Smooth muscle cell (in vitro differentiated cells): Measurements from ENCODE around the gene REG1A. TPM values are rescaled to one million over a fixed set of nuclear protein-coding genes. Genes with fewer than 3 reads are reported as not detected.

Experiments used
- DNase-seq: peaks from one replicate; lab custom pipeline; 2025; ENCODE audit not compliant: unreplicated experiment; lab: John Stamatoyannopoulos, UW
- H2AFZ ChIP-seq: fragments of 200-600 bp; sonication (generic); 2 replicates; pipeline ENCODE4 v1.6.0; 2016; ENCODE audit warnings: antibody characterized with exemption, low read depth, mild to moderate bottlenecking
- H3F3A ChIP-seq: fragments of 200-600 bp; sonication (generic); 2 replicates; pipeline ENCODE4 v1.6.0; 2017; ENCODE audit warnings: antibody characterized with exemption, low read depth
- H3K27ac ChIP-seq: fragments of 200-600 bp; sonication (generic); 2 replicates; pipeline ENCODE4 v1.5.1; 2016; ENCODE audit warnings: low read depth, mild to moderate bottlenecking
- H3K27me3 ChIP-seq: fragments of 200-600 bp; sonication (generic); 2 replicates; pipeline ENCODE4 v1.6.1; 2016; ENCODE audit warnings: low read depth, mild to moderate bottlenecking
- H3K36me3 ChIP-seq: fragments of 200-600 bp; sonication (generic); 2 replicates; pipeline ENCODE4 v1.5.1; 2016; ENCODE audit warnings: low read depth
- H3K4me1 ChIP-seq: fragments of 200-600 bp; sonication (generic); 2 replicates; pipeline ENCODE4 v1.5.1; 2016; ENCODE audit warnings: low read depth
- H3K4me2 ChIP-seq: fragments of 200-600 bp; sonication (generic); 2 replicates; pipeline ENCODE4 v1.6.0; 2016; ENCODE audit warnings: mild to moderate bottlenecking
- H3K4me3 ChIP-seq: fragments of 200-600 bp; sonication (generic); 2 replicates; pipeline ENCODE4 v1.5.1; 2016; ENCODE audit warnings: mild to moderate bottlenecking
- H3K79me2 ChIP-seq: fragments of 200-600 bp; sonication (generic); 2 replicates; pipeline ENCODE4 v1.6.0; 2016; ENCODE audit warnings: low read depth, mild to moderate bottlenecking
- H3K9ac ChIP-seq: fragments of 200-600 bp; sonication (generic); 2 replicates; pipeline ENCODE4 v1.6.0; 2016; ENCODE audit warnings: low read depth
- H3K9me3 ChIP-seq: fragments of 200-600 bp; sonication (generic); replicated peaks from 2 replicates; pipeline ENCODE4 v1.5.1; 2016; ENCODE audit warnings: low read depth
- H4K20me1 ChIP-seq: fragments of 200-600 bp; sonication (generic); 2 replicates; pipeline ENCODE4 v1.6.0; 2016; ENCODE audit warnings: low read depth
- WGBS: methylation state at CpG from one replicate; pipeline ENCODE4 v1.1.7; 2016; ENCODE audit warnings: low lambda C conversion rate; 5-methylcytosine and 5-hydroxymethylcytosine counted together
- polyA plus RNA-seq: library from polyadenylated mRNA; unstranded; fragments of >200 nt; fragmentation: Nextera tagmentation; extraction: Ambion mirVana; gene quantifications from 2 replicates; pipeline ENCODE4 v1.2.1, GENCODE V29; 2016
- total RNA-seq: library from RNA; depleted of rRNA; stranded (reverse); fragments of >200 nt; gene quantifications from 2 replicates; pipeline ENCODE4 v1.2.3, GENCODE V29; 2014
- TF ChIP-seq, protein P1 (sequence below): fragments of 200-600 bp; sonication (generic); IDR thresholded peaks from 2 replicates; pipeline ENCODE4 v1.5.1; 2017; ENCODE audit warnings: borderline replicate concordance, mild to moderate bottlenecking, antibody characterized with exemption; ENCODE audit not compliant: insufficient read depth, poor library complexity, severe bottlenecking

Gene REG1A
- total and polyA plus RNA-seq, 2 experiments from 2014 or later, result not detected

GRCh38 chr2:79155826-79156476, 35.7 kb downstream of the REG1A start:
- Histone ChIP-seq H3K4me2 (no peak overlapping the region), H3K27me3 (peaks cover 3% of the 10 kb centered on the region), H3F3A (no peaks in the 10 kb centered on the region), H2AFZ (no peak overlapping the region), H4K20me1 (no peaks in the 10 kb centered on the region), H3K27ac (no peak overlapping the region), H3K79me2 (no peaks in the 10 kb centered on the region), H3K36me3 (no peaks in the 10 kb centered on the region), H3K9ac (no peak overlapping the region), H3K4me1 (no peaks in the 10 kb centered on the region), H3K4me3 (no peak overlapping the region), H3K9me3 (no peaks in the 10 kb centered on the region)
- DNase-seq, result no peak
- WGBS, result 93% methylated on average over 2 of the region's 2 CpGs
- TF ChIP-seq, protein P1, sequence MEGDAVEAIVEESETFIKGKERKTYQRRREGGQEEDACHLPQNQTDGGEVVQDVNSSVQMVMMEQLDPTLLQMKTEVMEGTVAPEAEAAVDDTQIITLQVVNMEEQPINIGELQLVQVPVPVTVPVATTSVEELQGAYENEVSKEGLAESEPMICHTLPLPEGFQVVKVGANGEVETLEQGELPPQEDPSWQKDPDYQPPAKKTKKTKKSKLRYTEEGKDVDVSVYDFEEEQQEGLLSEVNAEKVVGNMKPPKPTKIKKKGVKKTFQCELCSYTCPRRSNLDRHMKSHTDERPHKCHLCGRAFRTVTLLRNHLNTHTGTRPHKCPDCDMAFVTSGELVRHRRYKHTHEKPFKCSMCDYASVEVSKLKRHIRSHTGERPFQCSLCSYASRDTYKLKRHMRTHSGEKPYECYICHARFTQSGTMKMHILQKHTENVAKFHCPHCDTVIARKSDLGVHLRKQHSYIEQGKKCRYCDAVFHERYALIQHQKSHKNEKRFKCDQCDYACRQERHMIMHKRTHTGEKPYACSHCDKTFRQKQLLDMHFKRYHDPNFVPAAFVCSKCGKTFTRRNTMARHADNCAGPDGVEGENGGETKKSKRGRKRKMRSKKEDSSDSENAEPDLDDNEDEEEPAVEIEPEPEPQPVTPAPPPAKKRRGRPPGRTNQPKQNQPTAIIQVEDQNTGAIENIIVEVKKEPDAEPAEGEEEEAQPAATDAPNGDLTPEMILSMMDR, result no peak

DNA sequence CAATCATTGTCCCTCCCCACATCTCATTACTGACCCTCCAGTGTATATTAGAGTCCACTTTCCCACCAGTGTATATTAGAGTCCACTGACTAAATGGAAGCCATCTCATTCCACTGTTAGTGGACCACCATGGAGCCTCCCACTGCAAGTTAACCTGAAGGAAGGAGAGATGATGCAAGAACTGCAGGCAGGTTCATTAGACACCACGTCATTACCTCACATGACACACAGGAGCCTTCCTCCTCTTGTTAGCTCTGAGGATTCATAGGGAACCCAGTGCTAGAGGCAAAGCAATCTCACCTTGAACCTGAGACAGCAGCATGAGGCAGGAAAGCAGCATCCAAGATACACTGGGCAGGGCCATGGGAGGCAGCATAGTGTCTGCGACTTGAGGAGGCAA, 38.7 kb downstream of the REG1A start:
- WGBS, result 87% methylated on average over 2 of the region's 2 CpGs
- H4K20me1 ChIP-seq, result no peaks in the 10 kb centered on the region
- no peak overlapping the region for H2AFZ ChIP-seq
- H3K27me3 ChIP-seq, result no peaks in the 10 kb centered on the region
- no peaks in the 10 kb centered on the region for H3K36me3 ChIP-seq
- H3K9me3 ChIP-seq, result no peaks in the 10 kb centered on the region
- DNase-seq, result no peak
- H3K9ac ChIP-seq, result no peak overlapping the region
- no peak overlapping the region for H3K4me2 ChIP-seq
- no peaks in the 10 kb centered on the region for H3K4me1 ChIP-seq
- H3K27ac ChIP-seq, result no peak overlapping the region
- no peaks in the 10 kb centered on the region for H3F3A ChIP-seq
- H3K4me3 ChIP-seq, result no peak overlapping the region
- no peaks in the 10 kb centered on the region for H3K79me2 ChIP-seq
- TF ChIP-seq, protein P1, result no peak

- no peaks in the 10 kb centered on the region for H3F3A ChIP-seq
- no peaks in the 10 kb centered on the region for H3K79me2 ChIP-seq
- no peak within 1 kb of the TSS for H2AFZ ChIP-seq
- H4K20me1 ChIP-seq, result no peaks in the 10 kb centered on the region
- no peaks in the 10 kb centered on the region for H3K27me3 ChIP-seq
- H3K4me2 ChIP-seq, result no peak within 1 kb of the TSS
- H3K27ac ChIP-seq, result no peak within 1 kb of the TSS
- no peak within 1 kb of the TSS for H3K4me3 ChIP-seq
- H3K36me3 ChIP-seq, result no peaks in the 10 kb centered on the region
- H3K4me1 ChIP-seq, result no peaks in the 10 kb centered on the region
- DNase-seq, result no peak
- H3K9me3 ChIP-seq, result no peaks in the 10 kb centered on the region
- TF ChIP-seq, protein P1, result no peak
- H3K9ac ChIP-seq, result no peak within 1 kb of the TSS
Observed at GRCh38 chr2:79159653-79160052, 39.4 kb downstream of the REG1A start, which contains the start of gene REG3A. Gene REG3A, minus strand, starts transcription at chr2:79159753. Its CDS starts 348 bp downstream, at chr2:79159405.

GRCh38 chr2:79162132-79162531, 41.8 kb downstream of the REG1A start:
- no peak for DNase-seq
- Histone ChIP-seq H3K4me3 (no peak overlapping the region), H3K79me2 (no peaks in the 10 kb centered on the region), H3K9ac (no peak overlapping the region), H3K9me3 (no peaks in the 10 kb centered on the region), H3F3A (no peaks in the 10 kb centered on the region), H3K4me2 (no peak overlapping the region), H3K27me3 (no peaks in the 10 kb centered on the region), H3K4me1 (no peaks in the 10 kb centered on the region), H2AFZ (no peak overlapping the region), H3K36me3 (no peaks in the 10 kb centered on the region), H4K20me1 (no peaks in the 10 kb centered on the region), H3K27ac (no peak overlapping the region)
- TF ChIP-seq, protein P1, result no peak
- WGBS, result 62% methylated on average over 2 of the region's 2 CpGs
